Thyroid gland (tissue), 4 donors: Measurements from ENCODE around the gene RNU1-1.
"Not testable (repeated sequence)": the region's sequence is repeated elsewhere in the genome, so short reads cannot be mapped to it uniquely, and the experiment has no call there.

Experiments
- CTCF ChIP-seq, 6 experiments: fragments of 200-600 bp in 3 of 6; fragments of 450-650 bp in 3 of 6; sonication (generic) in 3 of 6; IDR thresholded peaks; one replicate each; pipeline ENCODE4 v1.5.1; 2016 to 2019; ENCODE audit warnings: antibody characterized with exemption in 6 of 6, mild to moderate bottlenecking in 2 of 6, inconsistent platforms in 1 of 6, moderate library complexity in 1 of 6
- POLR2A ChIP-seq, 2 donors: fragments of 450-650 bp; IDR thresholded peaks; one replicate each; pipeline ENCODE4 v1.6.1; 2017; ENCODE audit warnings: antibody characterized with exemption in 2 of 2, mild to moderate bottlenecking in 2 of 2, moderate library complexity in 1 of 2

- TF ChIP-seq CTCF, POLR2A (IDR thresholded peaks at IDR 0.05): not testable (repeated sequence)
These were observed 13.1 kb downstream of the RNU1-1 start for GRCh38 chr1:16500975-16501374.
